Ovary (tissue), 3 donors: ENCODE data around the gene RASAL2.

Experiments
- POLR2A ChIP-seq: fragments of 450-650 bp; IDR thresholded peaks from one replicate; pipeline ENCODE4 v1.6.1; 2017; ENCODE audit warnings: antibody characterized with exemption, mild to moderate bottlenecking, moderate library complexity
- TF ChIP-seq, protein P1 (sequence below), 3 donors: fragments of 450-650 bp in 2 of 3; fragments of 200-600 bp in 1 of 3; IDR thresholded peaks; one replicate each; pipeline versions ENCODE4 v1.5.1 to v1.8.0; 2016 to 2022; ENCODE audit warnings: antibody characterized with exemption in 3 of 3, mild to moderate bottlenecking in 1 of 3
- donor health status: DM: no; HTN: no; CAD: no.

- TF ChIP-seq, protein P1, sequence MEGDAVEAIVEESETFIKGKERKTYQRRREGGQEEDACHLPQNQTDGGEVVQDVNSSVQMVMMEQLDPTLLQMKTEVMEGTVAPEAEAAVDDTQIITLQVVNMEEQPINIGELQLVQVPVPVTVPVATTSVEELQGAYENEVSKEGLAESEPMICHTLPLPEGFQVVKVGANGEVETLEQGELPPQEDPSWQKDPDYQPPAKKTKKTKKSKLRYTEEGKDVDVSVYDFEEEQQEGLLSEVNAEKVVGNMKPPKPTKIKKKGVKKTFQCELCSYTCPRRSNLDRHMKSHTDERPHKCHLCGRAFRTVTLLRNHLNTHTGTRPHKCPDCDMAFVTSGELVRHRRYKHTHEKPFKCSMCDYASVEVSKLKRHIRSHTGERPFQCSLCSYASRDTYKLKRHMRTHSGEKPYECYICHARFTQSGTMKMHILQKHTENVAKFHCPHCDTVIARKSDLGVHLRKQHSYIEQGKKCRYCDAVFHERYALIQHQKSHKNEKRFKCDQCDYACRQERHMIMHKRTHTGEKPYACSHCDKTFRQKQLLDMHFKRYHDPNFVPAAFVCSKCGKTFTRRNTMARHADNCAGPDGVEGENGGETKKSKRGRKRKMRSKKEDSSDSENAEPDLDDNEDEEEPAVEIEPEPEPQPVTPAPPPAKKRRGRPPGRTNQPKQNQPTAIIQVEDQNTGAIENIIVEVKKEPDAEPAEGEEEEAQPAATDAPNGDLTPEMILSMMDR (IDR thresholded peaks at IDR 0.05) = no peak
- no peak for TF ChIP-seq POLR2A
Observed at GRCh38 chr1:178328728-178329127, 234.8 kb downstream of the RASAL2 start.
